Stimulated activated CD4-positive, alpha-beta T cell treated with anti-CD3 and anti-CD28 coated beads, Interleukin-4, amount 100 ng/mL, for 24 hours (primary cell): Measurements from ENCODE around the gene SEMA7A.
A peak's percentile ranks its signal among the peaks of the same experiment; 100 is the strongest.
"Not testable (repeated sequence)": the region's sequence is repeated elsewhere in the genome, so short reads cannot be mapped to it uniquely, and the experiment has no call there.

Experiments used
- DNase-seq: peaks from one replicate; pipeline ENCODE4 v3.0.0-alpha.2; 2020

Gene SEMA7A

GRCh38 chr15:74397239-74398068 lies 36.3 kb downstream of the SEMA7A start:
- no peak for DNase-seq

- DNase-seq, result peak; percentile 74
Observed at GRCh38 chr15:74396445-74397238, 37.1 kb downstream of the SEMA7A start.

DNA sequence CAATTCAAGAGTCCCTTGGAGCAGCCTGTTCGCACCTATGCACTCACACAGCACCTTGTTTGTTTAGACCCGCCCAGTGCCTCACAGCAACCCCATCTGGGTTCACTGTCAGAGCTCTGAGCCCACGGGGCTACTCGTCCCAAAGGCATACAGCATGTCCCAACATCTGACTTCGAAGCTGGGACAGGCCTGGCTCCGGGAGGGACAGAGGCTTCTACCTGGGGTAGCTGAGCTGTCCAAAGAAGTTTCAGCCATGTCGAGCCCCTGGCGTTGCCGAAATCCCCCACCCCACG lies 37.7 kb downstream of the SEMA7A start:
- DNase-seq, result no peak

- DNase-seq, result no peak
Observed at GRCh38 chr15:74395319-74396145, 38.2 kb downstream of the SEMA7A start.

DNA sequence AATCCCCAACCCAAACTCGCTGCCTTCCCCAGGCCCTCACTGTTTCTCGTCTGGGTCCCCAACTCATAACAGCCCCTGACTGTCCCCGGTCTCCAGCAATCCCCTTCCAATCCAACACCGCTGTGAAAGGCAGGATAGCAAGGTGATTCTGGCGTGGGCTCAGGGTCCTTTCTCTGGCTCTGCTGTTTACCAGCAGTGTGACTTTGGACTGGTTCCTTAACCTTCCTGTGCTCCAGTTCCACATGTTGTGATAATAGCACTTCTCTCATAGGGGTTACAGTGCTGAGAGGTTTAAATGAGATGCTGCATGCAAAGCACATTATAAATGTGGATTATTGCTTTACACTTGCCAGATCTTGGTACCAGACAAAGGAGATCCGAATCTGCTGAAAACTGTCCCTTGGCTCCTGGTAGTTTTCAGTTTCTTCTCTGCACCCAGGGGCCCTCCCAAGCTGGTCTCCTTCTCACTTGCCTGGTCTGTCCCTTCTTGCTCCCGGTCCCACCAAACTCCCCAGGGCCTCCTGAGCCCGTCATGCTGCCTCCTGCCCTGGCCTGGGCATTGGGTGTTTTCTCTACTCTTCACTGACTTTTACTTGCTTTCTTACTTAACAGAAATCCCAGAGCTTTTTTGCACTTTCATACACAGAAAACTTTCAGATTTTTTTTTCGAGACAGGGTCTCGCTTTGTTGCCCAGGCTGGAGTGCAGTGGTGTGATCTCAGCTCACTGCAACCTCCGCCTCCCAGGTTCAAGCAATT lies 39.5 kb downstream of the SEMA7A start:
- DNase-seq, result no peak

- no peak for DNase-seq
Observed at GRCh38 chr15:74393423-74393822, 40.3 kb downstream of the SEMA7A start.

DNA sequence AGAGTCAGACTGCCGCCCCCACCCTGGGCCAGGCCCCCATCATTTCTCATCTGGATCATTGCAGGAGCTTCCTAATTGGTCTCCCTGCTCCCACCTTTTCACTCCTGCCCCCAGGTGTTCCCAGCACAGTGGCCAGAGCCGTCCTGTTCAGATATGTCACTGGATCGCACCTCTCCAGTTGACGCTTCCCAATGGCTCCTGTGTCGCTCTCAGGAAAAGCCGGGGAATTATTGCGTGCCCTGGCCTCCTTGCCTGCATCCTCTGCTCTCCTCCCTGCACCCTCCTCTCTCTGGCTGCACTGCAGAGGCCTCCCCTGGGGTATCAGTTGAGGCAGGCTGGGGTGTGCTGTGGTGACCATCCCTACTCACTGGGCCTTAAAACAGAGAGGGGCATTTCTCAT lies 40.9 kb downstream of the SEMA7A start:
- DNase-seq, result no peak

- DNase-seq, result no peak
Observed at GRCh38 chr15:74392451-74392830, 41.3 kb downstream of the SEMA7A start.

DNA sequence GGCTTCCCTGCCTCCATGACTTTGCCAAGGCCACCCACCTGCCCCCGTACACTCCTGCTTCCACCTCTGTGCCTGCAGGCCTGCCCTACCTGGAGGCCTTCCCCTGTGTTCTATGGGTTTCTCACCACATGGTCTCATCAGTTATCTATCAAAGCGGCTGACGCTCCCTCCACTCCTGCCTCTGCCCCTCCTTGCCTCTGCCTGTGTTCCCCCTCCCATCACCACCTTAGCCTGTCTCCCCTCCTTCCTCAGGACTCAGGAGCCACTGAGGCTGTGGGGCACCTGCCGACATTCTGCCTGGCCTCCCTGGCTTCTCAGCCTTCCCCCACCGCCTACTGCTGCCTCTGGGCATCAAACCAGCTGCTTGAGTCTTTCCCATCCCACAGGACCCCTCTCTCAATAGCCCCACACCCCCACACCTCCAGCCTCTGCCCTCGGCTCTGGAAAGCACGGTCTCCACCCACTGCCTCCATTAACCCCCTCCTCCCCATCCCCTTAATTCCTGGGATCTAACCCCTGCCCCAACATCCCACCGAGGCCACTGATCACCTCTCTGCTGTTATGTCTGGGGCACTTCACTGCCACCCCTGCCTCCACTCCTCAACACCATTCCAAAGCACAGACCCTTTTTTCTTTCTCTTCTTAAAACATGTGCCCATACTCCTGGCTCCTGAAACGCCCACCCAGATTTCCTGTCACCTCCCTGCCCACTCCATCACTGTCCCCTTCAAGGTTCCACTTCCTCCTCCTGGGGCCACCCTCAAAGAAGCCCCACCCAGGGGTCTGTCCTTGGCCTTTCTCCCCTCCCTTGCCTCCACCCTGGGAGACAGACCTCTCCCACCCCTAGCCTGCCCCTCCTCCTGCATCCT lies 41.9 kb downstream of the SEMA7A start:
- DNase-seq, result no peak

DNA sequence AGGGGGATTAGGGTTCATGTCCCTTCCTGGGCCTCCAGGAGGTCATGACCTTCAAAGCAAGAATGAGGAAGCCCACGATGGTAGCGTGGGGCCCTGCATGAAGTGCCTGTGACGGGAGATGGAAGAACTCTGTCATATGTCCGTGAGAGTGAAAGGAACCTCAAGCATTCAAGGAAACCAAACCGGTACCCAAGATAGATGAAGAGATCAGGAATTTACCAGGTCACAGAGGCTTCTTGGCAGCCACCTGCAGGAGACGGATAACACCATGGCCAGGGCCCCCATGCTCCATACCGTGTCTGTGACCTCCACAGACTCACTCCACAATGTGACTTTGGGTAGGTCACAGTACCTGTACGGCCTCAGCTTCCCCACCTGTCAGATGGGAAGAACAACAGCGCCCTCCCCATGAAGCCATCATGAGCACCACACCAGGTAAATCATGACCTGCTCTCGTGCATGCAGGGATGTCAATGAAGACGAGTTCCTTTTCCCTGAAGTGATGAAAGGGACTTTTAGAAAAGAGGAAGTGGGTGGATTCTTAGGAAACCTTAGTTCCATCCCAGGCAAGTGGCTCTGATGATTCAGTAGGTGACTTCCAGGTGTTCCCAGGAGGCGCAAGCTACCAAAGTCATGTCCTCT lies 43.0 kb downstream of the SEMA7A start:
- DNase-seq, result no peak

- DNase-seq, result not testable (repeated sequence)
Observed at GRCh38 chr15:74390049-74390646, 43.6 kb downstream of the SEMA7A start.

DNA sequence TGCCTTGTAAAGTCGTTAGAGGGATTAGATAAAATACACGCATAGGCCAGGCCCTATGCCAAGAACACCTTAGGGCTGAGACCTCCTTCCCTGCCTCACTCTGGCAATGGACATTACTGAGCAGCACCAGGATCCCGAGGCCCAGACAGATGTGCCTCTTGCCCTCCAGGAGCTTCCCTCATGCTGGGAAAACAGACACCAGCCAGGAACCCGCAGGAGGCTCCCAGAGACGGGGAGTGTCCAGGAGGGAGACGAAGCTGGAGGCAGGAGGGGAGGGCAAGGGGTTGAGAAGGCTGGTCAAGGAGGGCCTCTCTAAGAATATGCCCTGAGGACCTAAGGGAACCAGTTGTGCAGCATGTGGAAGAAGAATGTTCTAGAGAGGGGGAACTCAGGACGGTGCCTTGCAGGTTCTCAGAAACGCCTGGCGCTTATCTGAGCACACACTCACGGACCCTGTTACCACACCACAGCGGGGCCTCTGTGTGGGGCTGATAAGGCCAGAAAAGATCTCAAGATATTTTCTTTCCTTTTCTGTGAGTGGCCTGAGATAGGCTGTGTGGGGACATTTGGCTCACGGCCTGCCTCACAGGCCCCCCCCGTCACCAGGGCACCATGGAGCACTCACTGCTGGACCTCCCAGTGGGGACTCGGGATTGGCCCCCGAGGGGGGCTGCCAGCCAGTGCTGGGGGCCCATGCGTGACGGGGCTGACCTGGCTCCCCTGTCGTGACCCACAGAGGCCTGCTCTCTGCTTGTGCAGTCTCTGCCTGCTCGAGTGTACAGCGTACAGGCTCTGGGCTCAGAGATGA lies 44.3 kb downstream of the SEMA7A start:
- DNase-seq, result no peak

GRCh38 chr15:74388363-74388951 lies 45.3 kb downstream of the SEMA7A start:
- no peak for DNase-seq

GRCh38 chr15:74387621-74388362 lies 46.0 kb downstream of the SEMA7A start:
- no peak for DNase-seq

DNA sequence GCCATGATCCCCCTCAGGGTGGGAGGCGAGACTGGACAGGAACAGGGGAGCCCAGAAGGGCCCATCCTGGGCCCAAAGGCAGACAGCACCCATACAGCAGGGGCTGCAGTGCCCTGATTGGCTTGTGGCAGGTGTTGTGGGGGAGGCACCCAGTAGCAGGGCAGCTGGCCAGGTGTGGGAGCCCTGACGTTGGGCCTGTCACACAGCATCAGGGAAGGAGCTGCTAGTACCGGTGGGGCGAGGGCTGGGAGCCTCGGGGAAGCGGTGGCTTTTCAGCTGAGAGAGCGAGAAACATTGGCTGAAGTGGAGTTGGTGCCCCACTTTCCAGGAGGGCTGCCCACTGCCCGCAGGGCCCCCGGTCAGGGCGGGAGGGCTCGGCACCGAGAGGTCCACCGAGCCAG lies 46.6 kb downstream of the SEMA7A start:
- DNase-seq, result no peak

DNA sequence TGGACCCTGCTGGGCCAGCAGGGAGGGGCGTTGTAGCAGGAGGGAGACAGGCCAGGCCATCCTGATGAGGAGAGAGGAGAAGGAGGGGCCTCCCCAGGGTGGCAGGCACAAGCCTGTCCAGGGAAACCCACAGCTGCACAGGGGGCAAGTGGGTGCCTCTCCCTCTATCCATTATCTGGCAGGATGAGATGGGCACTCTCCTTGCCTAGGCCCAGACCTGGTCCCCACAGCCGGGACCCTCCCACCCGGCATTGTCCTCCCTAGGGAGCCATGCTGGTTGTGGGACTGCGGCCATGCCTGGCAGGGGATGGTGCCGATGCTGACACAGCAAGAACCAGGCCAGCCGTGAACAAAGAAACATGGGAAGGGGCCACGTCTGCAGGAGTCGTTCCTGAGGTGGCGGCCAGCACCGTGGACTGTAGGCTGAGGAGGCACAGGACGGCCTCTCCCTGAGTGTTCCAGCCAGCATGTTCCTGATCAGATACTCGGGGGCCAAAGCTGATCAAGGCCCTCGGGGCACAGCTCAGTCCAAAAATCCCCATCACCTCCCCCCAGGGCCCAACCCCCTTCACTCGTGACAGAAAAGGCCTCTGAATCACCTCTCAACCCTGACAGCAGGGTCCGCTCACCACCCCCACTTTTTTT lies 47.1 kb downstream of the SEMA7A start:
- no peak for DNase-seq

DNA sequence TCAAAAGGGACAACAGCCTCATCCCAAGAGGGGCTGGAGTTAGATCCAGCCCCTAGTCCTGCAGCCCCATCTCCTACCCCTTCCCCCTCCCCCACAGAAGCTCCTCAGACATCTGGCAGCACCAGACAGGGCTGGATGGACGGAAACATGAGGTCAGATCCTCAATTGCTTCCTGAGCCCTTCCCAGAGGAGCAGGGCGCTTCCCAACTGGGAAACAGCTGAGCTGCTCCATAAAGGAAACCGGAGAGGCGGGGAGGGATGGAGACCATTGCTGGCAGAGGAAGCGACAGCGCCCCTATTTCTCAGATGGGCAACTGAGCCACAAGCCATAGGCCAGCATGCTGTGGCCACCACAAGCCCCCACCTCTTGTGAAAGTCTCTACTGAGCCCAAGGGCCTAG lies 48.0 kb downstream of the SEMA7A start:
- DNase-seq, result no peak
